ENCODE results near the gene ADAMTS18. TPM values are rescaled to one million over a fixed set of nuclear protein-coding genes. Genes with fewer than 3 reads are reported as not detected.

The ADAMTS18 gene
- total and polyA plus RNA-seq, 8 donors, result 0.55 to 7.0 TPM; not detected in 6

- intact Hi-C loops (cut with DNase I; ENCODE audit: low total_unique reads), result no loop called here
- DNase-seq, result no peak
- Histone ChIP-seq H3K27ac (no peak overlapping the region), H3K4me3 (no peak overlapping the region), H3K36me3 (no peaks in the 10 kb centered on the region), H3K4me1 (peaks cover 0 to 12% (median 5%) of the 10 kb centered on the region in 4 donors), H3K27me3 (peaks cover 9 to 67% (median 22%) of the 10 kb centered on the region in 3 donors), H3K9me3 (peaks cover 0 to 6% (median 2%) of the 10 kb centered on the region in 4 donors)
- TF ChIP-seq CTCF (IDR thresholded peaks at IDR 0.05) (no peak), EP300 (IDR thresholded peaks at IDR 0.05) (no peak), POLR2AphosphoS5 (IDR thresholded peaks at IDR 0.05) (no peak), POLR2A (IDR thresholded peaks at IDR 0.05) (no peak)
- 30 to 42% (median 36%) methylated on average over 6 of the region's 6 CpGs for whole genome bisulfite sequencing, 5 donors
Observed at GRCh38 chr16:77433146-77433545, 1.7 kb downstream of the ADAMTS18 start.

GRCh38 chr16:77432264-77432663, 2.6 kb downstream of the ADAMTS18 start:
- H3K27me3 ChIP-seq, result peaks cover 9 to 65% (median 22%) of the 10 kb centered on the region in 3 donors
- intact Hi-C loops (cut with DNase I; ENCODE audit: low total_unique reads), result no loop called here
- TF ChIP-seq CTCF (IDR thresholded peaks at IDR 0.05) (no peak), POLR2A (IDR thresholded peaks at IDR 0.05) (no peak), POLR2AphosphoS5 (IDR thresholded peaks at IDR 0.05) (no peak), EP300 (IDR thresholded peaks at IDR 0.05) (no peak)
- H3K36me3 ChIP-seq, result no peaks in the 10 kb centered on the region
- peaks cover 0 to 12% (median 5%) of the 10 kb centered on the region in 4 donors for H3K4me1 ChIP-seq
- DNase-seq, result no peak
- H3K27ac ChIP-seq, result no peak overlapping the region
- no peak overlapping the region for H3K4me3 ChIP-seq
- peaks cover 0 to 6% (median 2%) of the 10 kb centered on the region in 4 donors for H3K9me3 ChIP-seq

GRCh38 chr16:77430787-77431585, 3.8 kb downstream of the ADAMTS18 start:
- DNase-seq, result no peak
- intact Hi-C loops (cut with DNase I; ENCODE audit: low total_unique reads), result no loop called here
- H3K27me3 ChIP-seq, result peaks cover 9 to 52% (median 22%) of the 10 kb centered on the region in 3 donors
- no peaks in the 10 kb centered on the region for H3K36me3 ChIP-seq
- H3K9me3 ChIP-seq, result peaks cover 0 to 6% (median 2%) of the 10 kb centered on the region in 4 donors
- TF ChIP-seq POLR2A (IDR thresholded peaks at IDR 0.05), result no peak
- no peak for TF ChIP-seq EP300 (IDR thresholded peaks at IDR 0.05)
- no peak for TF ChIP-seq POLR2AphosphoS5 (IDR thresholded peaks at IDR 0.05)
- no peak for TF ChIP-seq CTCF (IDR thresholded peaks at IDR 0.05)
- H3K27ac ChIP-seq, result no peak overlapping the region
- H3K4me1 ChIP-seq, result peaks cover 0 to 12% (median 5%) of the 10 kb centered on the region in 4 donors
- WGBS, 5 donors, result 65 to 78% (median 71%) methylated on average over 17 of the region's 17 CpGs
- H3K4me3 ChIP-seq, result no peak overlapping the region

GRCh38 chr16:77430360-77430759, 4.5 kb downstream of the ADAMTS18 start:
- 84 to 98% (median 91%) methylated on average over 4 of the region's 4 CpGs for WGBS, 5 donors
- Histone ChIP-seq H3K27me3 (peaks cover 9 to 46% (median 19%) of the 10 kb centered on the region in 3 donors), H3K36me3 (no peaks in the 10 kb centered on the region), H3K9me3 (peaks cover 0 to 6% (median 2%) of the 10 kb centered on the region in 4 donors), H3K4me3 (no peak overlapping the region), H3K4me1 (peaks cover 0 to 12% (median 5%) of the 10 kb centered on the region in 4 donors), H3K27ac (no peak overlapping the region)
- DNase-seq, result no peak
- TF ChIP-seq CTCF (IDR thresholded peaks at IDR 0.05) (no peak), EP300 (IDR thresholded peaks at IDR 0.05) (no peak), POLR2A (IDR thresholded peaks at IDR 0.05) (no peak), POLR2AphosphoS5 (IDR thresholded peaks at IDR 0.05) (no peak)
- intact Hi-C loops (cut with DNase I; ENCODE audit: low total_unique reads), result no loop called here

Measured in stomach (tissue), 9 donors.